Ovary (tissue), 10 donors: ENCODE data around the gene CISTR. TPM values are rescaled to one million over a fixed set of nuclear protein-coding genes. Genes with fewer than 3 reads are reported as not detected.

Source experiments
- DNase-seq, 5 donors: peaks; one replicate each; pipeline ENCODE4 v3.0.0-alpha.2; 2019 to 2020
- H3K27ac ChIP-seq, 2 donors: fragments of 200-600 bp; one replicate each; pipeline versions ENCODE4 v1.5.1 to v1.8.0; 2019 to 2022
- H3K27me3 ChIP-seq: fragments of 200-600 bp; one replicate; pipeline ENCODE4 v1.8.0; 2022
- H3K36me3 ChIP-seq: fragments of 200-600 bp; sonication (generic); one replicate; pipeline ENCODE4 v1.5.1; 2019
- H3K4me1 ChIP-seq: one replicate; pipeline ENCODE4 v1.8.1; 2013; ENCODE audit warnings: mild to moderate bottlenecking, moderate library complexity; ENCODE audit not compliant: insufficient read depth
- H3K4me3 ChIP-seq: fragments of 200-600 bp; sonication (generic); one replicate; pipeline ENCODE4 v1.5.1; 2017
- H3K9me3 ChIP-seq, 2 donors: fragments of 200-600 bp in 1 of 2; sonication (generic) in 1 of 2; one replicate each; pipeline versions ENCODE4 v1.5.1 to v1.8.1; 2013 to 2019; ENCODE audit warnings: mild to moderate bottlenecking in 1 of 2, moderate library complexity in 1 of 2
- EP300 ChIP-seq: sonication (generic); formaldehyde crosslinking; IDR thresholded peaks from one replicate; pipeline ENCODE4 v1.6.1; 2017; ENCODE audit warnings: antibody characterized with exemption
- POLR2A ChIP-seq: fragments of 450-650 bp; IDR thresholded peaks from one replicate; pipeline ENCODE4 v1.6.1; 2017; ENCODE audit warnings: antibody characterized with exemption, mild to moderate bottlenecking, moderate library complexity
- WGBS, 3 donors: extraction: QIAGEN DNeasy Blood & Tissue Kit in 1 of 3; methylation state at CpG; one replicate each; pipeline versions ENCODE4 v1.1.5 to v1.1.7; 2013 to 2017; 5-methylcytosine and 5-hydroxymethylcytosine counted together
- intact Hi-C, 4 donors: fragments of 100-400 bp; cut with DNase I; formaldehyde crosslinking; loops; one replicate each; pipeline versions ENCODE4 v1.11.0 to v1.15.1; 2022 to 2023
- long read RNA-seq, 3 donors: library from polyadenylated mRNA in 2 of 3; unstranded in 2 of 3; transcript quantifications; one replicate each; pipeline ENCODE4 v2.0.0 and lab custom pipeline, GENCODE V29; 2021 to 2026
- polyA plus RNA-seq, 2 donors: library from polyadenylated mRNA; stranded (reverse); fragments of 200-250 nt in 1 of 2; fragments of 350-450 nt in 1 of 2; fragmentation: Illumina TruSeq in 1 of 2; extraction: RNeasy Lipid Tissue Mini Kit (QIAGEN cat#74804) in 1 of 2; gene quantifications; one replicate each; pipeline ENCODE4 v1.2.3, GENCODE V29; 2013 to 2014
- total RNA-seq, 7 donors: library from RNA; depleted of rRNA in 2 of 7; stranded (reverse); fragments of >200 nt in 2 of 7; fragmentation: NEBNext Ultra II Directional in 3 of 7; extraction: Animal tissue kit (Norgen Biotek cat#: 25700) in 3 of 7; gene quantifications; one replicate each; pipeline versions ENCODE4 v1.1.0 to v1.2.4, GENCODE V29; 2016 to 2023
- TF ChIP-seq, protein P1 (sequence below), 3 donors: fragments of 450-650 bp in 2 of 3; fragments of 200-600 bp in 1 of 3; IDR thresholded peaks; one replicate each; pipeline versions ENCODE4 v1.5.1 to v1.8.0; 2016 to 2022; ENCODE audit warnings: antibody characterized with exemption in 3 of 3, mild to moderate bottlenecking in 1 of 3
- donor health status: DM: no; HTN: no; CAD: no; lungs with moderate emphysema.
- donor health status: DM: no; HTN: no; CAD: no.
- donor health status: Bipolar disorder and iron deficiency.
- donor health status: DM: yes; HTN: yes; CAD: no.
- donor health status: DM: no; HTN: no; CAD: no.
- donor health status: DM: yes; HTN: yes; CAD: no.

CISTR gene
- total RNA-seq (not detected), polyA plus RNA-seq (not detected)
- long read RNA-seq, donor 1, partial matches to known transcripts, result 0 of 1 reads
- long read RNA-seq, donor 1, other reads (novel, unspliced or antisense), result 1 of 1 reads
- long read RNA-seq, donor 2, result 0 reads
- long read RNA-seq, donor 3, result 0 reads

DNA sequence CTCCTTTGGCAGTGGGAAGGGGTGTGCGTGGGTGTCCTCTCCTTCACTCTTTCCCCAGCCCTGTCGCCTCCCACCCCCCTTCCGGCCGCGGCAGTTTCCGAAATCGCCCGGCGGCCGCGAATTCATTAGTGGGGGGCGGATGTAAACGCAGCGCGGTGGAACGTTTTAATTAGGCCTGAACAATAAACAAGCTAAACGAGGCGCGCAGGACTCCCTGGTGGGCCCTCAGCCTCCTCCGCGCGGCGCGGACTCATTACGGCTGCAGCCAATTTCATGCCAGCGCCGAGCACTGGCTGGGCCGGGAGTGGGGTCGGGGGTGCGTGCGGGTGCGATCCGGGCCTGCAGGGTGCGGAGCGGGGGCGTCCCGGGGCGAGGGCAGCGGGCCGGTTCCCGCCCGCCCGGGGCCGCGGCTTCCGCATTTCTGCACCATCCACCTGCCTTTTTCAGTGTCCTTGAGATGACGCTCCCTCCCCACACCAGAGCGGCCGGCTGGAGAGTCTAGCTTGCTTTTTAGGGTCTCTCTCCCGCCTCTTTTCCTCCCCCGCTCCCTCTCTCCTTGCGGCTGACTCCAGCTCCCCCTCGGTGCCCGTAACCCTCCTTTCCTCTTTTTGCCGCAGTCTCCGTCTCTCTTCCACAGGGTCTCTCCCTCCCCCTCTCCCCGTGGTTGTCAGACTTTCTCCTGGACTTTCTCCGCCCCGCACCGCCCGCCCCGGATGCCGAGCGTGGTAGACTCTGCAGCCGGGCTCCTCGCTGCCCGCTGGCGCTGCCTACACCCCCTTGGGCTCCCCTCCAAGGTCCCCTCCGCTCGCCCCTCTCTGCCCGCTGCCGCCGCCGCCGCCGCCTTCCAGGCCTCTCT is at the start of gene CISTR:
Gene CISTR (minus strand): TSS at position 644 of the 856 bp plus-strand sequence.
- 2 to 3% (median 3%) methylated on average over 69 to 76 of the region's 76 CpGs for WGBS, 3 donors
- Histone ChIP-seq H3K27me3 (no peaks in the 10 kb centered on the region), H3K9me3 (no peaks in the 10 kb centered on the region), H3K36me3 (no peaks in the 10 kb centered on the region), H3K4me3 (peak within 1 kb of the TSS; percentile 47), H3K4me1 (peaks cover 4% of the 10 kb centered on the region), H3K27ac (no peak within 1 kb of the TSS)
- peak; percentile 38 to 62 (median 49) for DNase-seq
- TF ChIP-seq, protein P1, sequence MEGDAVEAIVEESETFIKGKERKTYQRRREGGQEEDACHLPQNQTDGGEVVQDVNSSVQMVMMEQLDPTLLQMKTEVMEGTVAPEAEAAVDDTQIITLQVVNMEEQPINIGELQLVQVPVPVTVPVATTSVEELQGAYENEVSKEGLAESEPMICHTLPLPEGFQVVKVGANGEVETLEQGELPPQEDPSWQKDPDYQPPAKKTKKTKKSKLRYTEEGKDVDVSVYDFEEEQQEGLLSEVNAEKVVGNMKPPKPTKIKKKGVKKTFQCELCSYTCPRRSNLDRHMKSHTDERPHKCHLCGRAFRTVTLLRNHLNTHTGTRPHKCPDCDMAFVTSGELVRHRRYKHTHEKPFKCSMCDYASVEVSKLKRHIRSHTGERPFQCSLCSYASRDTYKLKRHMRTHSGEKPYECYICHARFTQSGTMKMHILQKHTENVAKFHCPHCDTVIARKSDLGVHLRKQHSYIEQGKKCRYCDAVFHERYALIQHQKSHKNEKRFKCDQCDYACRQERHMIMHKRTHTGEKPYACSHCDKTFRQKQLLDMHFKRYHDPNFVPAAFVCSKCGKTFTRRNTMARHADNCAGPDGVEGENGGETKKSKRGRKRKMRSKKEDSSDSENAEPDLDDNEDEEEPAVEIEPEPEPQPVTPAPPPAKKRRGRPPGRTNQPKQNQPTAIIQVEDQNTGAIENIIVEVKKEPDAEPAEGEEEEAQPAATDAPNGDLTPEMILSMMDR (IDR thresholded peaks at IDR 0.05), result no peak
- TF ChIP-seq EP300 (no peak), POLR2A (no peak)
- intact Hi-C loops, result no loop called here

DNA sequence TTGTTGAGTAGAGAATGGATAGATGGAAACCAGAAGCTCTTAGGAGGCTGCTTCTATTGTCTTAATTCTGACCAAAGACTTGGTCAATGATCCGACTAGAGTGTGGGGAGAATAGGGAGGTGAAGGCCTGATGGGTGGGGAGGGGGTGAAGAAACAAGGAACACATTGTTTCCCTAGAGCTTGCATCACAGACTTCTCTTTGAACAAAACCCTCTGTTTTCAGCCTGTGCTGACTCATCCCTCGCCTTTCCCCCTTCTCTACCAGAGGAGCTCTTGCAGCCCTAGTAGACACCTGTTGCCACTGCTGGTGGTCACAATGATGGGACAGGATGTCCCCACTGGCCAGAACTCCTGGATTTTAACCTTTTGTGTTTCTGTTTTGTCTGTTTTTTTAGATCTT is 46.8 kb upstream of the CISTR start:
- no peaks in the 10 kb centered on the region for H3K4me1 ChIP-seq
- H3K9me3 ChIP-seq, result no peaks in the 10 kb centered on the region
- H3K27ac ChIP-seq, result no peak overlapping the region
- H3K4me3 ChIP-seq, result no peak overlapping the region
- no peaks in the 10 kb centered on the region for H3K36me3 ChIP-seq
- 83 to 92% (median 90%) methylated on average over 2 of the region's 2 CpGs for WGBS, 3 donors
- DNase-seq, result no peak
- no peaks in the 10 kb centered on the region for H3K27me3 ChIP-seq
- TF ChIP-seq EP300 (no peak), POLR2A (no peak)
- TF ChIP-seq, protein P1 (IDR thresholded peaks at IDR 0.05), result no peak
- intact Hi-C loops, result no loop called here

GRCh38 chr12:53795927-53796326 is 44.1 kb upstream of the CISTR start:
- 44 to 48% (median 45%) methylated on average over 6 of the region's 6 CpGs for WGBS, 3 donors
- no peak overlapping the region for H3K27ac ChIP-seq
- no peaks in the 10 kb centered on the region for H3K9me3 ChIP-seq
- H3K4me1 ChIP-seq, result no peaks in the 10 kb centered on the region
- no peak for DNase-seq
- no peak for TF ChIP-seq POLR2A
- TF ChIP-seq, protein P1 (IDR thresholded peaks at IDR 0.05), result no peak
- TF ChIP-seq EP300, result no peak
- no peaks in the 10 kb centered on the region for H3K36me3 ChIP-seq
- no peaks in the 10 kb centered on the region for H3K27me3 ChIP-seq
- intact Hi-C loops, result no loop called here
- no peak overlapping the region for H3K4me3 ChIP-seq

DNA sequence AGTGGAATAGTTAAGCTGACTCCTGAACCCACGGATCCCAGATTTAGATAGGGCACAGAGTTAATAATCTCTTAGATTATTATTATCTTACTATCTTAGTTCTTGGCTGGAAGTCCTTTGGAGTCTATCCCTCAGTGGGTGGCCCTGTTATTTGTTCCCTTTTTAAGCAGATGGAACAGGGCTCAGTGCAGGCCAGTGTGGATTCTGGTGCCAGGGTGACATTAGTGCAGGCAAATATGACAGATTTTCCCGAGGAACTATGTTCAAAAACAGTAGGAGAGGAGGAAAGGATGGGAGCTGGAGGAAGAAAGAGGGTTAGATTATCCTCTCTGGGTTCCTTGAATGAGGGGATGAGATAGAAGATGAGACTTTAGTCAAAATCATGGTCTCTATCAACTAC is 41.4 kb upstream of the CISTR start:
- H3K4me1 ChIP-seq, result no peaks in the 10 kb centered on the region
- DNase-seq, result no peak
- H3K36me3 ChIP-seq, result no peaks in the 10 kb centered on the region
- no peaks in the 10 kb centered on the region for H3K9me3 ChIP-seq
- TF ChIP-seq, protein P1 (IDR thresholded peaks at IDR 0.05), result no peak
- TF ChIP-seq POLR2A (no peak), EP300 (no peak)
- intact Hi-C loops, result no loop called here
- no peak overlapping the region for H3K4me3 ChIP-seq
- no peaks in the 10 kb centered on the region for H3K27me3 ChIP-seq
- 49 to 63% (median 55%) methylated on average over 2 of the region's 2 CpGs for WGBS, 3 donors
- H3K27ac ChIP-seq, result no peak overlapping the region
